HTERT RPE-1 (cell line): ENCODE measurements around the gene HNRNPH1.

Source experiments
- in situ Hi-C: fragments of 300-500 bp; cut with MboI; formaldehyde crosslinking; loops from 4 replicates; pipeline ENCODE4 v1.14.3; 2020; ENCODE audit warnings: low sequenced_read_pairs

Gene HNRNPH1

GRCh38 chr5:179606071-179606909, 17.2 kb downstream of the HNRNPH1 start:
- in situ Hi-C loops, result no loop called here

- in situ Hi-C loops, result no loop called here
Measured at GRCh38 chr5:179605026-179605833, 18.2 kb downstream of the HNRNPH1 start.

GRCh38 chr5:179603308-179603707, 20.2 kb downstream of the HNRNPH1 start:
- in situ Hi-C loops, result no loop called here

GRCh38 chr5:179601871-179602625, 21.4 kb downstream of the HNRNPH1 start:
- in situ Hi-C loops, result no loop called here

- in situ Hi-C loops, result no loop called here
Measured at GRCh38 chr5:179599973-179600372, 23.5 kb downstream of the HNRNPH1 start.

GRCh38 chr5:179599566-179599965, 23.9 kb downstream of the HNRNPH1 start:
- in situ Hi-C loops, result no loop called here

GRCh38 chr5:179599100-179599499, 24.4 kb downstream of the HNRNPH1 start:
- in situ Hi-C loops, result no loop called here

GRCh38 chr5:179596421-179596820, 27.1 kb downstream of the HNRNPH1 start:
- in situ Hi-C loops, result no loop called here

- in situ Hi-C loops, result no loop called here
Measured at GRCh38 chr5:179595916-179596315, 27.6 kb downstream of the HNRNPH1 start.

GRCh38 chr5:179588166-179588565, 35.3 kb downstream of the HNRNPH1 start:
- in situ Hi-C loops, result no loop called here

- in situ Hi-C loops, result no loop called here
Measured at GRCh38 chr5:179585941-179586401, 37.5 kb downstream of the HNRNPH1 start.

GRCh38 chr5:179577286-179577960, 46.0 kb downstream of the HNRNPH1 start:
- in situ Hi-C loops, result no loop called here

- in situ Hi-C loops, result no loop called here
Measured at GRCh38 chr5:179572386-179572785, 51.1 kb downstream of the HNRNPH1 start.

- in situ Hi-C loops, result no loop called here
Measured at GRCh38 chr5:179568721-179569120, 54.8 kb downstream of the HNRNPH1 start.

GRCh38 chr5:179564526-179564925, 58.9 kb downstream of the HNRNPH1 start:
- in situ Hi-C loops, result no loop called here
